Occipital lobe (tissue), 2 donors: ENCODE data around the gene FZD10. TPM values are rescaled to one million over a fixed set of nuclear protein-coding genes. Genes with fewer than 3 reads are reported as not detected.

Experiments used
- DNase-seq: peaks from one replicate; lab custom pipeline; 2025; lab: John Stamatoyannopoulos, UW
- total RNA-seq: library from RNA; depleted of rRNA; stranded (reverse); fragments of >200 nt; gene quantifications from one replicate; pipeline ENCODE4 v1.2.3, GENCODE V29; 2014

Gene FZD10
- total RNA-seq, 1 donor from 2014 or later: 0.16 TPM

- no peak for DNase-seq
These were observed 43.2 kb downstream of the FZD10 start for GRCh38 chr12:130205495-130205894.

- no peak for DNase-seq
These were observed 50.2 kb downstream of the FZD10 start for GRCh38 chr12:130212384-130212989.

DNA sequence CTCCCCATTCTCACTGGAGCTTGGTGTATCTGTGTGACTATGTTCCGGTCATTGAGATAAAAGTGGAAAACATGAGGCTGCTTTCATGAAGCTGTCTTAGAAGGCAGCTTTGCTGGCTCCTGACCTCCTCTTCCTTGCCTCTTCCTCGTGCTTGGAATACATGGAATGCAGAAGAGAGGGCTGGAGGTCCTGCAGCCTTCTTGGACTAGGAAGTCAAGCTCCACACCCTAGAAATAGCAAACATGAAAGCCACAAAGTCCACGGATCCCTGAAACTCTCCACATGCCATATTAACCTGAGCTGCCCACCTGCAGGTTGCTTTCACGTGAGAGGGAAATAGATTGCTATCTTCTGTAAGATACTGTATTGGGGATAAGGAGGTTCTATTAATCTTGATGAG is 51.0 kb downstream of the FZD10 start:
- DNase-seq: no peak

- DNase-seq: no peak
These were observed 52.6 kb downstream of the FZD10 start for GRCh38 chr12:130214686-130215395.

Other genes starting within 250 kb of the FZD10 start
- gene PIWIL1, start 175.4 kb downstream of the FZD10 start, total RNA-seq: not detected